ENCODE data around the gene SOS1. TPM values are rescaled to one million over a fixed set of nuclear protein-coding genes. Genes with fewer than 3 reads are reported as not detected.

Gene SOS1
- total and polyA plus RNA-seq, 4 donors = 4.2 to 16.4 (median 7.2) TPM

DNA sequence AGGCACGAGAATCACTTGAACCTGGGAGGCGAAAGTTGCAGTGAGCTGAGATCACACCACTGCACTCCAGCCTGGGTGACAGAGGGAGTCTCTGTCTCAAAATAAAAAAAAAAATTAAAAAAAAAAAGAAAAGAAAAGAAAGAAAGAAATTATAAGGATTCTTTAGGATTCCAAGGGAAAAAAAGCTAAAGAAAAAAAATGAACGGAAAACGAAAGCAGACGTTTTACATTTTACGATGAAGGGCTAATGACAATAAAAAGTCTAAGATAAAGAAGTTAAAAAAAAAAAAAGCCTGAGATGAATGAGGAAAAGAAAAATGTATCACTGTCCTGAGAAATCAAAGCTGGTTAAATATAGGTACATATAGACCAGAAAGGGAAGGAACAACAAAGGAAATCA, 58.5 kb downstream of the SOS1 start:
- TF ChIP-seq, protein P1, sequence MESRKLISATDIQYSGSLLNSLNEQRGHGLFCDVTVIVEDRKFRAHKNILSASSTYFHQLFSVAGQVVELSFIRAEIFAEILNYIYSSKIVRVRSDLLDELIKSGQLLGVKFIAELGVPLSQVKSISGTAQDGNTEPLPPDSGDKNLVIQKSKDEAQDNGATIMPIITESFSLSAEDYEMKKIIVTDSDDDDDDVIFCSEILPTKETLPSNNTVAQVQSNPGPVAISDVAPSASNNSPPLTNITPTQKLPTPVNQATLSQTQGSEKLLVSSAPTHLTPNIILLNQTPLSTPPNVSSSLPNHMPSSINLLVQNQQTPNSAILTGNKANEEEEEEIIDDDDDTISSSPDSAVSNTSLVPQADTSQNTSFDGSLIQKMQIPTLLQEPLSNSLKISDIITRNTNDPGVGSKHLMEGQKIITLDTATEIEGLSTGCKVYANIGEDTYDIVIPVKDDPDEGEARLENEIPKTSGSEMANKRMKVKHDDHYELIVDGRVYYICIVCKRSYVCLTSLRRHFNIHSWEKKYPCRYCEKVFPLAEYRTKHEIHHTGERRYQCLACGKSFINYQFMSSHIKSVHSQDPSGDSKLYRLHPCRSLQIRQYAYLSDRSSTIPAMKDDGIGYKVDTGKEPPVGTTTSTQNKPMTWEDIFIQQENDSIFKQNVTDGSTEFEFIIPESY (IDR thresholded peaks at IDR 0.05) = no peak
- no peak for TF ChIP-seq YY1 (IDR thresholded peaks at IDR 0.05)
- TF ChIP-seq, protein P2, sequence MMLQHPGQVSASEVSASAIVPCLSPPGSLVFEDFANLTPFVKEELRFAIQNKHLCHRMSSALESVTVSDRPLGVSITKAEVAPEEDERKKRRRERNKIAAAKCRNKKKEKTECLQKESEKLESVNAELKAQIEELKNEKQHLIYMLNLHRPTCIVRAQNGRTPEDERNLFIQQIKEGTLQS (IDR thresholded peaks at IDR 0.05) = no peak
- TF ChIP-seq, protein P3, sequence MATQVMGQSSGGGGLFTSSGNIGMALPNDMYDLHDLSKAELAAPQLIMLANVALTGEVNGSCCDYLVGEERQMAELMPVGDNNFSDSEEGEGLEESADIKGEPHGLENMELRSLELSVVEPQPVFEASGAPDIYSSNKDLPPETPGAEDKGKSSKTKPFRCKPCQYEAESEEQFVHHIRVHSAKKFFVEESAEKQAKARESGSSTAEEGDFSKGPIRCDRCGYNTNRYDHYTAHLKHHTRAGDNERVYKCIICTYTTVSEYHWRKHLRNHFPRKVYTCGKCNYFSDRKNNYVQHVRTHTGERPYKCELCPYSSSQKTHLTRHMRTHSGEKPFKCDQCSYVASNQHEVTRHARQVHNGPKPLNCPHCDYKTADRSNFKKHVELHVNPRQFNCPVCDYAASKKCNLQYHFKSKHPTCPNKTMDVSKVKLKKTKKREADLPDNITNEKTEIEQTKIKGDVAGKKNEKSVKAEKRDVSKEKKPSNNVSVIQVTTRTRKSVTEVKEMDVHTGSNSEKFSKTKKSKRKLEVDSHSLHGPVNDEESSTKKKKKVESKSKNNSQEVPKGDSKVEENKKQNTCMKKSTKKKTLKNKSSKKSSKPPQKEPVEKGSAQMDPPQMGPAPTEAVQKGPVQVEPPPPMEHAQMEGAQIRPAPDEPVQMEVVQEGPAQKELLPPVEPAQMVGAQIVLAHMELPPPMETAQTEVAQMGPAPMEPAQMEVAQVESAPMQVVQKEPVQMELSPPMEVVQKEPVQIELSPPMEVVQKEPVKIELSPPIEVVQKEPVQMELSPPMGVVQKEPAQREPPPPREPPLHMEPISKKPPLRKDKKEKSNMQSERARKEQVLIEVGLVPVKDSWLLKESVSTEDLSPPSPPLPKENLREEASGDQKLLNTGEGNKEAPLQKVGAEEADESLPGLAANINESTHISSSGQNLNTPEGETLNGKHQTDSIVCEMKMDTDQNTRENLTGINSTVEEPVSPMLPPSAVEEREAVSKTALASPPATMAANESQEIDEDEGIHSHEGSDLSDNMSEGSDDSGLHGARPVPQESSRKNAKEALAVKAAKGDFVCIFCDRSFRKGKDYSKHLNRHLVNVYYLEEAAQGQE (IDR thresholded peaks at IDR 0.05) = no peak
- TF ChIP-seq HNF4A (conservative IDR thresholded peaks at IDR 0.05) = no peak
- TF ChIP-seq NR2F2 (IDR thresholded peaks at IDR 0.05) = no peak
- TF ChIP-seq EGR1 (IDR thresholded peaks at IDR 0.05; ENCODE audit: low read depth in 2 of 2) = no peak
- no peak for TF ChIP-seq TAF1 (conservative IDR thresholded peaks at IDR 0.05)
- no peak for TF ChIP-seq JUND (IDR thresholded peaks at IDR 0.05)
- no peak overlapping the region for H3K27ac ChIP-seq (ENCODE audit: low read depth in 1 of 2, low read length in 2 of 2)
- DNase-seq (ENCODE audit: low spot score) = no peak
- H3K9me3 ChIP-seq (ENCODE audit: control insufficient read depth in 4 of 4, low read length in 3 of 4) = no peaks in the 10 kb centered on the region
- peaks cover 2 to 7% (median 4%) of the 10 kb centered on the region in 4 donors for H3K36me3 ChIP-seq (ENCODE audit: control insufficient read depth in 4 of 4, insufficient read depth in 3 of 4, low read depth in 1 of 4, low read length in 3 of 4)
- H3K9ac ChIP-seq (ENCODE audit: low read depth in 1 of 2, low read length in 2 of 2) = no peak overlapping the region
- no peaks in the 10 kb centered on the region for H3K4me1 ChIP-seq (ENCODE audit: control insufficient read depth in 4 of 4, insufficient read depth in 4 of 4, low read length in 3 of 4)
- WGBS = 89% methylated on average over 6 of the region's 6 CpGs
- H3K4me3 ChIP-seq (ENCODE audit: low read depth in 1 of 3, low read length in 3 of 3) = no peak overlapping the region
- no peaks in the 10 kb centered on the region for H3K27me3 ChIP-seq (ENCODE audit: control insufficient read depth in 4 of 4, insufficient read depth in 4 of 4, low read length in 3 of 4)

DNA sequence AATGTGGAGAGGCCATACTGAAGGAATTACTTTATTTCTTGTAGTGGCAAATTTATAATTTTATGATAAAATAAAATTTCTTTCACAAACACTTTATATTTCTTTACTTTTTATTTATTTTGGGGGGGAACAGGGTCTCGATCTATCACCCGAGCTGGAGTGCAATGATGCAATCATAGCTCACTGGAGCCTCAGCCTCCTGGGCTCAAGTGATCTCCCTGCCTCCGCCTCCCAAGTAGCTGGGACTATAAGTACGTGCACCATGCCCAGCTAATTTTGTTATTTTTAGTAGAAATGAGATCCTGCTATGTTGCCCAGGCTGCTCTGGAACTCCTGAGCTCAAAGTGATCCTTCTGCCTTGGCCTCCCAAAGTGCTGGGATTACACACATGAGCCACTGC, 59.6 kb downstream of the SOS1 start:
- H3K9me3 ChIP-seq (ENCODE audit: control insufficient read depth in 4 of 4, low read length in 3 of 4) = no peaks in the 10 kb centered on the region
- H3K27ac ChIP-seq (ENCODE audit: low read depth in 1 of 2, low read length in 2 of 2) = no peak overlapping the region
- H3K9ac ChIP-seq (ENCODE audit: low read depth in 1 of 2, low read length in 2 of 2) = no peak overlapping the region
- H3K27me3 ChIP-seq (ENCODE audit: control insufficient read depth in 4 of 4, insufficient read depth in 4 of 4, low read length in 3 of 4) = no peaks in the 10 kb centered on the region
- no peak for DNase-seq (ENCODE audit: low spot score)
- WGBS = 91% methylated on average over 4 of the region's 4 CpGs
- no peak for TF ChIP-seq RAD21 (IDR thresholded peaks at IDR 0.05)
- TF ChIP-seq NR2F2 (IDR thresholded peaks at IDR 0.05) = no peak
- no peak for TF ChIP-seq FOXA1 (IDR thresholded peaks at IDR 0.05)
- TF ChIP-seq, protein P3 (IDR thresholded peaks at IDR 0.05) = no peak
- TF ChIP-seq HNF4A (conservative IDR thresholded peaks at IDR 0.05) = no peak
- no peak for TF ChIP-seq EGR1 (IDR thresholded peaks at IDR 0.05; ENCODE audit: low read depth in 2 of 2)
- TF ChIP-seq, protein P4, sequence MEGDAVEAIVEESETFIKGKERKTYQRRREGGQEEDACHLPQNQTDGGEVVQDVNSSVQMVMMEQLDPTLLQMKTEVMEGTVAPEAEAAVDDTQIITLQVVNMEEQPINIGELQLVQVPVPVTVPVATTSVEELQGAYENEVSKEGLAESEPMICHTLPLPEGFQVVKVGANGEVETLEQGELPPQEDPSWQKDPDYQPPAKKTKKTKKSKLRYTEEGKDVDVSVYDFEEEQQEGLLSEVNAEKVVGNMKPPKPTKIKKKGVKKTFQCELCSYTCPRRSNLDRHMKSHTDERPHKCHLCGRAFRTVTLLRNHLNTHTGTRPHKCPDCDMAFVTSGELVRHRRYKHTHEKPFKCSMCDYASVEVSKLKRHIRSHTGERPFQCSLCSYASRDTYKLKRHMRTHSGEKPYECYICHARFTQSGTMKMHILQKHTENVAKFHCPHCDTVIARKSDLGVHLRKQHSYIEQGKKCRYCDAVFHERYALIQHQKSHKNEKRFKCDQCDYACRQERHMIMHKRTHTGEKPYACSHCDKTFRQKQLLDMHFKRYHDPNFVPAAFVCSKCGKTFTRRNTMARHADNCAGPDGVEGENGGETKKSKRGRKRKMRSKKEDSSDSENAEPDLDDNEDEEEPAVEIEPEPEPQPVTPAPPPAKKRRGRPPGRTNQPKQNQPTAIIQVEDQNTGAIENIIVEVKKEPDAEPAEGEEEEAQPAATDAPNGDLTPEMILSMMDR (IDR thresholded peaks at IDR 0.05; ENCODE audit: low read depth, low read length, missing input control) = no peak
- no peak for TF ChIP-seq SP1 (IDR thresholded peaks at IDR 0.05)
- TF ChIP-seq TAF1 (conservative IDR thresholded peaks at IDR 0.05) = no peak
- no peak for TF ChIP-seq JUND (IDR thresholded peaks at IDR 0.05)
- TF ChIP-seq FOXA2 (IDR thresholded peaks at IDR 0.05) = no peak
- no peak for TF ChIP-seq RXRA (IDR thresholded peaks at IDR 0.05)
- no peak for TF ChIP-seq HNF4G (IDR thresholded peaks at IDR 0.05)
- TF ChIP-seq, protein P5, sequence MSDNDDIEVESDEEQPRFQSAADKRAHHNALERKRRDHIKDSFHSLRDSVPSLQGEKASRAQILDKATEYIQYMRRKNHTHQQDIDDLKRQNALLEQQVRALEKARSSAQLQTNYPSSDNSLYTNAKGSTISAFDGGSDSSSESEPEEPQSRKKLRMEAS (IDR thresholded peaks at IDR 0.05) = no peak
- TF ChIP-seq, protein P2 (IDR thresholded peaks at IDR 0.05) = no peak
- TF ChIP-seq GABPA (IDR thresholded peaks at IDR 0.05 in 1 of 2, conservative IDR thresholded peaks at IDR 0.05 in 1 of 2) = no peak
- TF ChIP-seq YY1 (IDR thresholded peaks at IDR 0.05) = no peak
- TF ChIP-seq, protein P1 (IDR thresholded peaks at IDR 0.05) = no peak
- H3K4me3 ChIP-seq (ENCODE audit: low read depth in 1 of 3, low read length in 3 of 3) = no peak overlapping the region
- H3K36me3 ChIP-seq (ENCODE audit: control insufficient read depth in 4 of 4, insufficient read depth in 3 of 4, low read depth in 1 of 4, low read length in 3 of 4) = peaks cover 2 to 3% (median 2%) of the 10 kb centered on the region in 4 donors
- no peaks in the 10 kb centered on the region for H3K4me1 ChIP-seq (ENCODE audit: control insufficient read depth in 4 of 4, insufficient read depth in 4 of 4, low read length in 3 of 4)
